DMS 273 (cell line): ENCODE results near the gene ZNF189.
"Not testable (repeated sequence)": the region's sequence is repeated elsewhere in the genome, so short reads cannot be mapped to it uniquely, and the experiment has no call there.

Source experiments
- DNase-seq: peaks from one replicate; lab custom pipeline; 2025; ENCODE audit not compliant: unreplicated experiment; lab: John Stamatoyannopoulos, UW

ZNF189 gene

GRCh38 chr9:101376111-101376848, 22.4 kb upstream of the ZNF189 start:
- DNase-seq, result no peak

DNA sequence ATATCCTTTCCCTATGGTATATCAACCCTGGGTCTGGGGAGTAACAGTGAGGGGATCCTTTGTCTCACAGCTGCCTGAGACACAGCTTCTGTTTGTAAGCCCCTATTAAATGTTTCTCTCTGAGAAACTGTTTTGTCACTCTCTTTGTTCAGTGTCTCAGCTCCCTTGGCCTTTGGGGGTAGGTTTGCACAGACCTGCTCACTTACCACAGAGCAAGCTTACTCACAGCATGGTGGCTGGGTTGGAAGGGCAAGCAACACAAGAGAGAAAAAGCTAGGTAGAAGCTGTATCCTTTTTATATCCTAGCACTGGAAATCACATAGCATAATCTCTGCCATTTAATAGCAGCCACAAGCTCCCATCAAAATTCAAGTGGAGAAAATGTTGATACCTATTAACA, 18.4 kb upstream of the ZNF189 start:
- DNase-seq, result no peak

GRCh38 chr9:101381118-101381517, 17.5 kb upstream of the ZNF189 start:
- DNase-seq, result no peak

DNA sequence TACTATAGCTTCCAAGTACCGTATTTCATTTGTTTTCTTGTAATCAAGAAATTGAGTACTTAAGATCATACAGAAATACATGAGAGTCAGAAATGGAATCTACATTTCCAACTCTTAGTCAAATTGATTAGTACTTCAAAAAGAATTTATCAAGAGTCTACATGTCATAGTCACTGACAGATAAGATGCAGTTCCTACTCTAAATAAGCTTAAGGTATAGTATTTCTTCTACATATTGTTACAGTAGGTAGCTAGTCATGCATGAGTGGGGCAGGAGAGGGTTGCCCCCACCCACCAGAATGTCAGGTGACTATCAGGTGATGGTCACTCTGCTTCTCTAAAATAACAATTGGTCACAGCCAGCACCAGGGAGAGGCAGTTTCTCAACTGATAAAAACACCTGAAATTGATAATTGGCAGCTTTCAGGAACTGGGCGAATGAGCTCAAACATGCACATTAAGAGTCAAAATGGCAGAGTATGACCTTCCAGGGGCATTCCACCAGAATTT, 16.8 kb upstream of the ZNF189 start:
- no peak for DNase-seq

- no peak for DNase-seq
Observed at GRCh38 chr9:101383361-101383760, 15.3 kb upstream of the ZNF189 start.

DNA sequence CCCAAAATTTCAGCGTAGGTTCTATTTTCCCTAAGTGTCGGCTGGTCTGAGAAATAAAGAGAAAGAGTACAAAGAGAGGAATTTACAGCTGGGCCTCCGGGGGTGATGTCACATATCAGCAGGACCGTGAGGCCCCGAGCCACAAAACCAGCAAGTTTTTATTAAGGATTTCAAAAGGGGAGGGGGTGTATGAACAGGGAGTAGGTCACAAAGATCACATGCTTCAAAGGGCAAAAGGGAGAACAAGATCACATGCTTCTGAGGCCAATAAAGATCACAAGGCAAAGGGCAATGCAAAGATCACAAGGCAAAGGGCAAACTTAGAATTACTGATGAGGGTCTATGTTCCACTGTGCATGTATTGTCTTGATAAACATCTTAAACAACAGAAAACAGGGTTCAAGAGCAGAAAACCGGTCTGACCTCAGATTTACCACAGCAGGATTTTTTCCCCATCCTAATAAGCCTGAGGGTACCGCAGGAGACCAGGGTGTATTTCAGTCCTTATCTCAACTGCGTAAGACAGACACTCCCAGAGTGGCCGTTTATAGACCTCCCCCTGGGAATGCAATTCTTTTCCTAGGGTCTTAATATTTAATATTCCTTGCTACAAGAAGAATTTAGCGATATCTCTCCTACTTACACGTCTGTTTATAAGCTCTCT, 13.6 kb upstream of the ZNF189 start, which contains the start of gene BAAT:
Gene BAAT, minus strand, starts transcription at position 134 of the 664 bp plus-strand sequence. CDS start 13,602 bp downstream, outside the sequence.
- DNase-seq, result not testable (repeated sequence)

DNA sequence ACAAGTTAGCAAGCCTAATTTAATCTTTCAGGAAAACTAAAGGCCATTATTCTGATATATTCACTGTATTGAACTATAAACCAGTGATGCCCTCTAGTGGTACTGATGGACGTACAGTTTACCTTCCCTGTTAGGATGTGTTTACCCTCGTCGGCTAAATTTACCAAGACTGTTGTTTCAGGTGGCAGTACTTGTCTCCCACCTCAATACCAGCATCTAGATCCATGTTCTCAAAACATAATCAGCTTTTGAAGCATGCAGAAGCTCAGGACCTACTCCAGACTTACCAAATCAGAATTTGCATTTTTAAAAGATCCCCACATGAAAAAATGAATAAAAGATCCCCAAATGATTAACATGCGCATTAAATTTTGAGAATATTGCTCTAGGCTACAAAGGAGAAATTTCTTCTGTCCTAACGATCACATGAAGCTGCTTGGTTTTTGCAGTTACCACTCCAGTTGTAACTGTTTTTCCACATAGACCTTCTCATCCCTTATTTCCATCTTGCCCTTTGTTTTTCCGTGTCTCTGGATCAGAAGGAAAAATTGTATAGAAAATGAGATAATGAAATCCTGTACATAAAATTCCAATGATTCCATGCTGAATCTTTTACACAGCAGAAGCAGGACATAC, 10.7 kb upstream of the ZNF189 start:
- DNase-seq, result peak; percentile 72

DNA sequence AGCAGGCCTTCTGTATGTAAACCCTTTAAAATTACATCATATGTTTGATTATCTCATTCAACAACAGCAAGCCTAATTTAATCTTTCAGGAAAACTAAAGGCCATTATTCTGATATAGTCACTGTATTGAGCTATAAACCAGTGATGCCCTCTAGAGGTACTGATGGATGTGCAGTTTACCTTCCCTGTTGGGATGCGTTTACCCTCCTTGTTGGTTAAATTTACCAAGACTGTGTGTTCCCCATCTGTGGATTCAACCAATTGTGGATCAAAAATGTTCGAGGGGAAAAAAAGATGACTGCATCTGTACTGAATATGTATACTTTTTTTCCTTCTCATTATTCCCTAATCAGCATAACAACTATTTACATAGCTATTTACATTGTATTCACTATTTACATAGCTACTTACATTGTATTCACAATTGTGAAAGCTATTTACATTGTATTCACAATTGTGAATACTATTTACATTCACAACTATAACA, 10.1 kb upstream of the ZNF189 start:
- DNase-seq, result peak; percentile 40

DNA sequence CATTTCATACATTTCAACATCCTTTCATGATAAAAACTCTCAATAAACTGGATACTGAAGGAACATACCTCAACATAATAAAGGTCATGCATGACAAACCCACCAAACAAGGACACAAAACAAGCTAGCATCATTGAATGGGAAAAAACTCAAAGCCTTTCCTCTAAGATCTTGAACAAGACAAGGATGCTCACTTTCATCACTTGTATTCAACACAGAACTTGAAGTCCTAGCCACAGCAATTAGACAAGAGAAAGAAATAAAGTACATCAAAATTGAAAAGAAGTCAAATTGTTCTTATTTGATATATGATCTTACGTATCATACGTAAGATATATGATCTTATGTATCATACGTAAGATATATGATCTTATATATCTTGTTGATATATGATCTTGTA, 5.5 kb upstream of the ZNF189 start:
- no peak for DNase-seq

GRCh38 chr9:101394687-101395086, 4.0 kb upstream of the ZNF189 start:
- DNase-seq, result no peak

DNA sequence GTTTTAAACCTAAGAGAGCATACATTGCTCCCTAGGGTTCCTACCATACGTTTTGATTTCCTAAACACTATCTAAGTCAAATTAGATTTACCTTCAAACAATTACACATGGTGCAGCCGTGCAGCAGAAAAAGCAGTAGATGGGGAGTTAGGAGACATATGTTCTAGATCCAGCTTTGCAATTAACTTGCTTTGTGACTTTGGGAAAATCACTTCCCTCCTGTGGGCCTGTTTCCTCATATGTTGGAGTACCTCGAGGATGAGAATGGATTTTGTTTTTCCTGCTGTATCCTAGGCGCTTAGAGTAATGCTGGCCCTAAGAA, 944 bp upstream of the ZNF189 start:
- DNase-seq, result peak; percentile 66

DNA sequence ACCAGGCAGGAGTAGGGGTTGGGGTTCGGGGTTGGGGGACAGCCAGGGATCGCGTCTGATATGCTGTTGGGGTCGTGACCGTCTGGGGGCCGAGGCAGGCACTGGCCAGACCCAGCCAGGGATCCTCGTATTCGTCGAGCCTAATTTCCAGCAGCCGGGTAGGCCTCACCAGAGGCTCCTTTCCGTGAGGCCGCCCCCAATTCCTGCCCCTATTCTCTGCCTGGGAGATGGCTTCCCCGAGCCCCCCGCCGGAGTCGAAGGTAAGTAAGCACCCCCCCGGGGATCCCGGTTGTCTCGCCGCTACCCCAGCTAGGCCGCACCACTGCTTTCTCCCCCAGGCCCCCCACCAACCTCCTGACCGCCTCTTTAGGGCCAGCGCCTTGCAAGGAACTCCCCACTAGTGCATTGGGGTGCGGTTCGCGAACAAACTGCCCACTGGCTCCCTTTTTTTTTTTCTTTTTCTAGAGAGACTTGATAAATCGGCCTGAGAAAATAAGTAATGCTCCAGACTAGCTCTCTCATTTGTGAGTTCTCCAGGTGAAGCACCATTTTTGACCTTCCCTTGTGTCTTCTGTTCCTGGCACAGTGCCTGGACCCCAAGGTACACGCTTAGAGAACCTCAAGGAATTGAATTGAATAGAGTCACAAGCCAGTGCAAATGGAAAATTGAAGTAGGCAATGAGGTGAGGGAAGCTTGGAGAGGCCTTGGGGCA, 435 bp downstream of the ZNF189 start:
- DNase-seq, result peak; percentile 48

DNA sequence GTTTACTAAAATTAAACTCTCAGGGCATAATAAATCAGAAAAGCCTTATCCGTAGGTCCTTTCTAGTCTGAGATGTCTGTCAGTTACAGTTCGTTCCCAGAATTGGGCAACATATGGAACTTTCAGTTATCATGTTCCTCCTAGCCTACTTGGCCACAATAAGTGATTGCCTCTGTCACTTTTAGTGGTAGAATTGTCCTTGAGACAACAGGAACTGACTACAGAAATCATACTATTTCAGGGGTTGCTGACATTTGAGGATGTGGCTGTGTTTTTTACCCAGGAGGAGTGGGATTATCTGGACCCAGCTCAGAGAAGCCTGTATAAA, 956 bp downstream of the ZNF189 start:
- DNase-seq, result peak; percentile 46

- peak; percentile 11 for DNase-seq
Observed at GRCh38 chr9:101400120-101400519, 1.5 kb downstream of the ZNF189 start.

- no peak for DNase-seq
Observed at GRCh38 chr9:101403516-101404285, 5.0 kb downstream of the ZNF189 start.

DNA sequence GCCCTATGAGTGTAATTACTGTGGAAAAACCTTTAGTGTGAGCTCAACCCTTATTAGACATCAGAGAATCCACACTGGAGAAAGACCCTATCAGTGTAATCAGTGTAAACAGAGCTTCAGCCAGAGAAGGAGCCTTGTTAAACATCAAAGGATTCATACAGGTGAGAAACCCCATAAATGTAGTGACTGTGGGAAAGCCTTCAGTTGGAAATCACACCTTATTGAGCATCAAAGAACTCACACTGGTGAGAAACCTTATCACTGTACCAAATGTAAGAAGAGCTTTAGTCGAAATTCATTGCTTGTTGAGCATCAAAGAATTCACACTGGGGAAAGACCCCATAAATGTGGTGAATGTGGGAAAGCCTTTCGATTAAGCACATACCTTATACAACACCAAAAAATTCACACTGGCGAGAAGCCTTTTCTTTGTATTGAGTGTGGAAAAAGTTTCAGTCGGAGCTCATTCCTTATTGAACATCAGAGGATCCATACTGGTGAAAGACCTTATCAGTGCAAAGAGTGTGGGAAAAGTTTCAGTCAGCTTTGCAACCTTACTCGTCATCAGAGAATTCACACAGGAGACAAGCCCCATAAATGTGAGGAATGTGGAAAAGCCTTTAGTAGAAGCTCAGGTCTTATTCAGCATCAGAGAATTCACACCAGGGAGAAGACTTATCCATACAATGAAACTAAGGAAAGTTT, 9.9 kb downstream of the ZNF189 start:
- DNase-seq, result peak; percentile 26

DNA sequence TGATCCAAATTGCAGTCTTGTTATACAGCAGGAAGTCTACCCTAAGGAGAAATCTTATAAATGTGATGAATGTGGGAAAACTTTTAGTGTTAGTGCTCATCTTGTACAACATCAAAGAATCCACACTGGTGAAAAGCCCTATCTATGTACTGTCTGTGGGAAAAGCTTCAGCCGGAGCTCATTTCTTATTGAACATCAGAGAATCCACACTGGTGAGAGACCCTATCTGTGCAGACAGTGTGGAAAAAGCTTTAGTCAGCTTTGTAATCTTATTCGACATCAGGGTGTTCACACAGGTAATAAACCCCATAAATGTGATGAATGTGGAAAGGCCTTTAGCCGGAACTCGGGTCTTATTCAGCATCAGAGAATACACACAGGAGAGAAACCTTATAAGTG, 10.4 kb downstream of the ZNF189 start:
- peak; percentile 30 for DNase-seq

DNA sequence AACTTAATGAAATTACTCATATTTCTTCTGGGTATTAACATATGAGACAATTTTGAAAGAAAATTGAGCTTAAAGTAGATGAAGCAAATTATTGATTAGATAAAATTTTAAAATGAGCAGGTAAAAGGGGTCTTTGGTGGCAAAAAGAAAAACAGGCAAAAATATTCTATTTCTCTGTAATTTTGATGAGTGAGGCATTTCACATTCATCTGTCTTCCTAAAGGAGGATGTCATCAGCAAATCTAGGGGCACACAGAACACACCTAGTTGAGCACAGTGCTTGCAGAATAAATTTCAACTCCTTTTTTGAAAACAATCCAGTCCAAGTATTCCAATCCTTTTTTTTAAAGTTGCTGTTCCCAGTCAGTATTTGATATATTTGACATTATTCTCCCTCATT, 16.2 kb downstream of the ZNF189 start:
- DNase-seq, result no peak

DNA sequence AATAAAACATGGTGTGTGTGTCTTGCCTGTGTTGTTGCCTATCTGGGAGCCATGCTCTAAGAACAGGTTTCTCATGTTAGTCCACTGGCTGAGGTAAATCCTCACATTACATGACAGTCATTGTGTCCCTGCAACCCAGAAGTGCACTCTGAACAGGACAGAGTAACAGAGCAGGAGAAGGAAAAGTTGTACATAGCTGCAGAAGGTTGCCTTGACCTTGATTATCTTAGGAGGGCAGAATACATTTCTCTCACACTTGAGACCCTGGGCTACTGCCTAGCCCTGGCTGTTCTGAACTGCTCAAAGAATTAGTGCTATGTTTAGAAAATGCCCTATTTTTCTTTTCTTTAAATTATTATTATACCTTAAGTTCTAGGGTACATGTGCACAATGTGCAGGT, 16.9 kb downstream of the ZNF189 start:
- no peak for DNase-seq

DNA sequence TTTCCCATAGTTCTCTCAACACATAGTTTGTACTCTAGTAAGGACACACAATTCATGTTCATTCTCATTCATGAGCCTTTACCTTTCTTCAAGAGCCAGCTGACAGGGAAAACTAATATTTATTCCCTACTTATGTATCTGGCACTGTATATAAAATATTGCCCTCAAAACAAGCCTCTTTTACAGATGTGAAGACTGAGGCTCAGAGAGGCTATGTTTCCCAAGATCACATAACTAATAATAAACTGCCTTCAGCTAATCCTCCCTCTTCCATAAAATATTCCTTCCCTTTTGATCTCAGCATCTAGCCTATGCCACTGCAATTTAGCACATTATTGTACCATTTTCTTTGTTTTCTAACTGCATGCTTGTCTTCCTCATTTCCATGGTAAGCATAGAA, 18.7 kb downstream of the ZNF189 start:
- DNase-seq, result no peak
